Panc1 (cell line): Measurements from ENCODE around the gene KDF1.

Experiments used
- TCF7L2 ChIP-seq: IDR thresholded peaks from 2 replicates; pipeline ENCODE4 v1.6.1; 2011; ENCODE audit warnings: mild to moderate bottlenecking, low read depth, low read length, inconsistent platforms
- TF ChIP-seq, protein P1 (sequence below): fragments of 450-650 bp; IDR thresholded peaks from 2 replicates; pipeline ENCODE4 v1.5.1; 2017; ENCODE audit warnings: mild to moderate bottlenecking

DNA sequence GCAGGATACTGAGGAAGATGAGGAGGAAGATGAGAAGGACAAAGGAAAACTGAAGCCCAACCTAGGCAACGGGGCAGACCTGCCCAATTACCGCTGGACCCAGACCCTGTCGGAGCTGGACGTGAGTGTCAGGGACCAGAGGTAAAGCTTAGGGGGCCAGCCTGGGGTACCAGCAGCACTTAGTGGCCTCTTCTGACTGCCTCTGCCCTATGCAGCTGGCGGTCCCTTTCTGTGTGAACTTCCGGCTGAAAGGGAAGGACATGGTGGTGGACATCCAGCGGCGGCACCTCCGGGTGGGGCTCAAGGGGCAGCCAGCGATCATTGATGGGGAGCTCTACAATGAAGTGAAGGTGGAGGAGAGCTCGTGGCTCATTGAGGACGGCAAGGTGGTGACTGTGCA, 17.6 kb downstream of the KDF1 start:
- no peak for TF ChIP-seq TCF7L2
- TF ChIP-seq, protein P1, sequence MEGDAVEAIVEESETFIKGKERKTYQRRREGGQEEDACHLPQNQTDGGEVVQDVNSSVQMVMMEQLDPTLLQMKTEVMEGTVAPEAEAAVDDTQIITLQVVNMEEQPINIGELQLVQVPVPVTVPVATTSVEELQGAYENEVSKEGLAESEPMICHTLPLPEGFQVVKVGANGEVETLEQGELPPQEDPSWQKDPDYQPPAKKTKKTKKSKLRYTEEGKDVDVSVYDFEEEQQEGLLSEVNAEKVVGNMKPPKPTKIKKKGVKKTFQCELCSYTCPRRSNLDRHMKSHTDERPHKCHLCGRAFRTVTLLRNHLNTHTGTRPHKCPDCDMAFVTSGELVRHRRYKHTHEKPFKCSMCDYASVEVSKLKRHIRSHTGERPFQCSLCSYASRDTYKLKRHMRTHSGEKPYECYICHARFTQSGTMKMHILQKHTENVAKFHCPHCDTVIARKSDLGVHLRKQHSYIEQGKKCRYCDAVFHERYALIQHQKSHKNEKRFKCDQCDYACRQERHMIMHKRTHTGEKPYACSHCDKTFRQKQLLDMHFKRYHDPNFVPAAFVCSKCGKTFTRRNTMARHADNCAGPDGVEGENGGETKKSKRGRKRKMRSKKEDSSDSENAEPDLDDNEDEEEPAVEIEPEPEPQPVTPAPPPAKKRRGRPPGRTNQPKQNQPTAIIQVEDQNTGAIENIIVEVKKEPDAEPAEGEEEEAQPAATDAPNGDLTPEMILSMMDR: no peak
